Body of pancreas (tissue), 4 donors: Measurements from ENCODE around the gene HOXC4. TPM values are rescaled to one million over a fixed set of nuclear protein-coding genes. Genes with fewer than 3 reads are reported as not detected.

Experiments
- ATAC-seq: fragments of 150-250 bp; one replicate; pipeline ENCODE4 v1.9.1; 2016
- DNase-seq, 4 donors: peaks; one replicate each; pipeline ENCODE4 v3.0.0-alpha.2; 2019
- H3K27ac ChIP-seq, 4 donors: fragments of 200-600 bp; sonication (generic); 1 replicate in 3 of 4; 2 replicates in 1 of 4; pipeline versions ENCODE4 v1.5.1 to v1.6.1; 2016 to 2019; ENCODE audit warnings: mild to moderate bottlenecking in 1 of 4, mixed read lengths in 1 of 4, moderate library complexity in 1 of 4
- H3K27me3 ChIP-seq, 2 donors: fragments of 200-600 bp; sonication (generic); one replicate each; pipeline ENCODE4 v1.6.0; 2016; ENCODE audit warnings: mild to moderate bottlenecking in 1 of 2
- H3K36me3 ChIP-seq, 2 donors: fragments of 200-600 bp; sonication (generic); replicated peaks in 1 of 2; 2 replicates each; pipeline ENCODE4 v1.5.1; 2016; ENCODE audit warnings: low read depth in 2 of 2; ENCODE audit not compliant: insufficient read depth in 1 of 2
- H3K4me1 ChIP-seq: fragments of 200-600 bp; sonication (generic); one replicate; pipeline ENCODE4 v1.6.0; 2016
- H3K4me3 ChIP-seq, 2 donors: fragments of 200-600 bp; sonication (generic); 1 replicate in 1 of 2; 2 replicates in 1 of 2; pipeline ENCODE4 v1.5.1; 2016 to 2019
- H3K9me3 ChIP-seq, 3 donors: fragments of 200-600 bp; sonication (generic); 1 replicate in 2 of 3; 2 replicates in 1 of 3; pipeline ENCODE4 v1.5.1; 2016
- POLR2A ChIP-seq, 3 donors: fragments of 450-650 bp; IDR thresholded peaks; one replicate each; pipeline ENCODE4 v1.6.1; 2016; ENCODE audit warnings: antibody characterized with exemption in 3 of 3, mild to moderate bottlenecking in 2 of 3
- WGBS, 2 donors: methylation state at CpG; one replicate each; pipeline ENCODE4 v1.1.5; 2017; 5-methylcytosine and 5-hydroxymethylcytosine counted together
- intact Hi-C: fragments of 100-400 bp; cut with DNase I; formaldehyde crosslinking; loops from one replicate; pipeline ENCODE4 v1.15.1; 2023
- total RNA-seq, 2 donors: library from RNA; depleted of rRNA; stranded (reverse); fragments of >200 nt; gene quantifications; one replicate each; pipeline ENCODE4 v1.1.0, GENCODE V29; 2016
- TF ChIP-seq, protein P1 (sequence below), 7 experiments: fragments of 450-650 bp in 4 of 7; fragments of 200-600 bp in 3 of 7; sonication (generic) in 3 of 7; IDR thresholded peaks; one replicate each; pipeline ENCODE4 v1.5.1; 2016 to 2019; ENCODE audit warnings: antibody characterized with exemption in 7 of 7

Gene HOXC4
- total RNA-seq, 2 donors from 2014 or later: not detected

DNA sequence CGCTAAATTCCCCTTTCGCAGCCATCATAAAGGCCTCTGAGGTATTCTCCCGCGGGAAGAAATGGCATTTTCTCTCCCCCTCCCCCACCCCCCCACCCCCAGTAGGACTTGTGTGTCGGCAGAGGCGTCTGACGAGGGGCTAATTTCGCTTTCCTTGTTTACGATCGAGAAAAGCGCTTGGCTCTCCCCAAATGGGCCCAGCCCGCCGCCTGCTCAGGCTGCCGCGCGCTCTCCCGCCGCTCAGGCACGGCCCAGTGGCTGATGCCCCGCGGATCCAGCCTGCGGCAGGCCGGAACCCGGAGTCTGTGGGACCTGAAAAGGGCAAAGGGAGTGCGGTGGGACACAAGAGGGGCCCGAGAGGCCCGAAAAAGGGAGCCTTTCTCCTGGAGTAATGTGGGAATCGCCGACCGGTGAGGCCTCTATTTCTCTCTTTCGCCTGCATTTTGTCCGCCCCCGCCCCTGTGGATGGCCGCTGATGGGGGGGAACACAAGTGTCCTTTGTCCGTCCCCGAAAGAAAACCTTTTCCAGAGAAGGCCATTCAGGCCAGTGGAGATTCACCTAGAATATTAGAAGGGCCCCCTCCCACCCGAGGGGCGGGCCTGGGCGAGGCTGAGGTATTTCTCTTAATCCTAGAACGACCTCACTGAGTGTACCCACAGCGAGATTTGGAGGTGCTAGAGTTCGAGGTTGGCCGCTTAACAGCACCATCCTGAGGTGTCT is 34.4 kb upstream of the HOXC4 start:
- intact Hi-C loops: no loop called here
- no peak overlapping the region for H3K4me3 ChIP-seq
- TF ChIP-seq POLR2A (IDR thresholded peaks at IDR 0.05): no peak
- TF ChIP-seq, protein P1, sequence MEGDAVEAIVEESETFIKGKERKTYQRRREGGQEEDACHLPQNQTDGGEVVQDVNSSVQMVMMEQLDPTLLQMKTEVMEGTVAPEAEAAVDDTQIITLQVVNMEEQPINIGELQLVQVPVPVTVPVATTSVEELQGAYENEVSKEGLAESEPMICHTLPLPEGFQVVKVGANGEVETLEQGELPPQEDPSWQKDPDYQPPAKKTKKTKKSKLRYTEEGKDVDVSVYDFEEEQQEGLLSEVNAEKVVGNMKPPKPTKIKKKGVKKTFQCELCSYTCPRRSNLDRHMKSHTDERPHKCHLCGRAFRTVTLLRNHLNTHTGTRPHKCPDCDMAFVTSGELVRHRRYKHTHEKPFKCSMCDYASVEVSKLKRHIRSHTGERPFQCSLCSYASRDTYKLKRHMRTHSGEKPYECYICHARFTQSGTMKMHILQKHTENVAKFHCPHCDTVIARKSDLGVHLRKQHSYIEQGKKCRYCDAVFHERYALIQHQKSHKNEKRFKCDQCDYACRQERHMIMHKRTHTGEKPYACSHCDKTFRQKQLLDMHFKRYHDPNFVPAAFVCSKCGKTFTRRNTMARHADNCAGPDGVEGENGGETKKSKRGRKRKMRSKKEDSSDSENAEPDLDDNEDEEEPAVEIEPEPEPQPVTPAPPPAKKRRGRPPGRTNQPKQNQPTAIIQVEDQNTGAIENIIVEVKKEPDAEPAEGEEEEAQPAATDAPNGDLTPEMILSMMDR (IDR thresholded peaks at IDR 0.05): no peak
- H3K9me3 ChIP-seq: no peaks in the 10 kb centered on the region
- peaks cover 25% of the 10 kb centered on the region for H3K4me1 ChIP-seq
- DNase-seq (no peak), ATAC-seq (no peak)
- no peaks in the 10 kb centered on the region for H3K36me3 ChIP-seq
- peaks cover 4 to 34% of the 10 kb centered on the region in 2 donors for H3K27me3 ChIP-seq
- 44 to 53% methylated on average over 27 to 43 of the region's 43 CpGs for WGBS, 2 donors
- no peak overlapping the region for H3K27ac ChIP-seq

DNA sequence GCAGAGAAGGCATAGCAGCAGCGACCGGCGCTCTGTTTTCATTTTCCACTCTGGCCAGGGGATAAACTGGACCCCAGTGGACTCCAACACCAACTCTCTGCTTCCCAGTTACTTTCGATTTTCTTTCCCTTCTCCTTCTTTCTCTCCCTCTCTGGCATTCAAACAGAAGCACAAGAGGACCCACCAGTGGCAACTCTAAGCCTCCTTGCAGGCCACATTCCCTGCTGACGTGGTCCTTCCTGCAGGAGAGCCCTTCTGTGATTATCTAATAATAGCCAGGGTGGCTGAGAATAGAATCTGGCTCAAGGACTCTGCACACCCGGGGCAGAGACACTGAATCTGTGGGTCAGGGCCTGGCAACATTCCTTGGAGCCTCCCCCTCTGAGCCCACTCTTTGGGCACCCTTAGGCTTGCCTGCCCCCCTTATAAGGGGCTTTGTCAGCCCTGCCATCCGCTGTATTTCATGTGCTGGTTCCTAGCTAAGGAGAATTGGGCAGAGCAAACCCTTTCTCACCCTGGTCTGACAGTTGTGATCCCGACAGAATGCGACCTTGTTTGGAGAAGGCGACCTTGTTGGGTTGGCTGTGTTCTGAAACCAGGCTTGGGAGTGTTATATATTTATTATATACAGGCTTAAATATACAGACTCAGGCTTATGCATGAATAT is 33.6 kb upstream of the HOXC4 start:
- Histone ChIP-seq H3K27ac (no peak overlapping the region), H3K9me3 (no peaks in the 10 kb centered on the region), H3K27me3 (peaks cover 0 to 26% of the 10 kb centered on the region in 2 donors), H3K36me3 (no peaks in the 10 kb centered on the region), H3K4me3 (no peak overlapping the region), H3K4me1 (peaks cover 25% of the 10 kb centered on the region)
- WGBS, 2 donors: 39 to 46% methylated on average over 10 of the region's 10 CpGs
- intact Hi-C loops: no loop called here
- ATAC-seq (no peak), DNase-seq (no peak)
- TF ChIP-seq, protein P1 (IDR thresholded peaks at IDR 0.05): no peak
- no peak for TF ChIP-seq POLR2A (IDR thresholded peaks at IDR 0.05)

DNA sequence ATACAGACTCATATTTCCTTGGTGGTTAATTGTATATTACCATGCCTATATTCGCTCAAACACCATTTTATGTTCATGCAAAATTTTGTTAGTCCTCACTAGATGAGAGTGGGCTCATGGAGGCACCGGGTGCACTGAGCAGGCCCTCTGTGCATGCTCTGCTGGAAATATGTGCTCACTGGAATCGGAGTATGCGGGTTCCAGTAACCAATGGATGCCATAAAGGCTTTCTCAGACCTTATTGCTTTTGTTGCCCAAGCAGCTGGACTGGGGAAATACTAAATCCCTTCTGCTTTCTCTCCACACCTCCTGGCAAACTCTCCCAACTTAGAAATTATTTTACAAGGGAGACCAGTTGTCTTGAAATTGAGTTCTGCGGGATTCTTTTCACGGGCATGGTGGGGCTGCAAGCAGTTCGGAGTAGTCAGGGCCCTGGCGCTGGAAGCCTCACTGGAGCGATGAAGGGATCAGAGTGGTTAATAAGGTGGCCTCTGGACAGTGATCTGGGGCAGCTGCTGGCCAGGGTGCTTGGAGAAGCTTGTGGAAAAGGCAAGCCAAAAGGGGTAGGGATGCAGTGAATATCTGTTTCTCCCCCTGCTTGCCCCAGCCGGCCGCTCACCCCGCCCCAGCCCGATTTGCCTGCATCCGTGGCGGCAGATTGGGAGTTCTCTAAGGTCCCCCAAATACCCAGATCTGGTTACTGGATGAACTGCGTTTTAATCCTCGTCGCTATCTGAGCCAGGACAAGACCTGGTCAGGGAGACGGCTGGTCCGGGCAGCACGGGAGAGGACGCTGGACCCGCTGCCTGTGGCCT is 32.8 kb upstream of the HOXC4 start:
- Histone ChIP-seq H3K27me3 (peaks cover 0 to 18% of the 10 kb centered on the region in 2 donors), H3K36me3 (no peaks in the 10 kb centered on the region), H3K4me1 (peaks cover 25% of the 10 kb centered on the region), H3K27ac (no peak overlapping the region), H3K4me3 (no peak overlapping the region), H3K9me3 (no peaks in the 10 kb centered on the region)
- DNase-seq (no peak), ATAC-seq (no peak)
- TF ChIP-seq, protein P1 (IDR thresholded peaks at IDR 0.05): no peak
- no peak for TF ChIP-seq POLR2A (IDR thresholded peaks at IDR 0.05)
- intact Hi-C loops: no loop called here
- WGBS, 2 donors: 48 to 73% methylated on average over 23 of the region's 23 CpGs

DNA sequence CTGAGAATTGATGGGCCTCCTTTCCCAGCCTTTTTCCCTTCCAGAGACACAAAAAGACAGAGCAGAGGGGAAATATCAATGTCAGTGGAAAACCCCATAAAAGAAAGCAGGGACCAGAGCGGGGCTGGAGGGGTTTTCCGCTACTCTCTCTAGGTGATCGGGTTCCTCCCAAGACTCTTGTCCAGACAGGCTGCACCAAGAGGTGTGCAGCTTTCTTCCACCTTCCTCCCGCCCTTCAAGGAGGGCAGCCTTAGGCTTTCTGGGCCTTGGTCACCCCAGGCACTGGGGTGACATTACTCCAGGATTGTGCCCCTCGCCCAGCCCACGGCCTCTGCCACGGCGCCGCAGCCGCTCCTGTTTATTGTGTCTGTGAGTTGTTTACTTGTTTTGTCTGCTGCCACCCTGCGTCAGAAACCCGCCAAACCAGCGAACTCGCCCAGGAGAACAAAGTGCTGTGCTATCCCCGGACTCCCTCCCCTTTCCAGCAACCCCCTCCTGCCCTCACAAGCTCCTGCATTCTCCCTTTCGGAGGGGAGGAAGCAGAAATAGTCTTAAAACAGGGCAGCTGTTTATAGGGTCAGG is 32.1 kb upstream of the HOXC4 start:
- Histone ChIP-seq H3K27me3 (peaks cover 0 to 13% of the 10 kb centered on the region in 2 donors), H3K36me3 (no peaks in the 10 kb centered on the region), H3K4me1 (peaks cover 25% of the 10 kb centered on the region), H3K27ac (no peak overlapping the region), H3K9me3 (no peaks in the 10 kb centered on the region), H3K4me3 (no peak overlapping the region)
- intact Hi-C loops: no loop called here
- ATAC-seq (no peak), DNase-seq (no peak)
- WGBS, 2 donors: 31 to 53% methylated on average over 16 of the region's 16 CpGs
- TF ChIP-seq, protein P1 (IDR thresholded peaks at IDR 0.05): no peak
